Midbrain (tissue), 1 donor: ENCODE data around the gene LRP10.

ENCODE experiments used
- DNase-seq: peaks from one replicate; lab custom pipeline; 2025; lab: John Stamatoyannopoulos, UW

Gene LRP10

DNA sequence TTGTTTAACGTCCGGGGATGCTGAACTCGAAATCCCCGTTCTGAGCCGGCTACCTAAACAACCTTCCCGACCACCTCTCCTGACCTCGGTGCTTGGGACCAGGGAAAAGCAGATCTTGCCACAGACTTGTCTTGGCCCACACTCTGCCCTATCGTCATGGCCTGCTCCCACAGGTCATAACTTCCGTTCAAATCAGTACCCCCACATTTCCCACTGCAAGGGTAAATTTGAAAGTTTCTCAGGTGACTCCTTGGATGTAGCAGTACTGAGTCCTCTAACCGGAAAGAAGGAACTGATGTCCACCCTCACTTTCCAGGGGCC, 48.0 kb downstream of the LRP10 start:
- no peak for DNase-seq

DNA sequence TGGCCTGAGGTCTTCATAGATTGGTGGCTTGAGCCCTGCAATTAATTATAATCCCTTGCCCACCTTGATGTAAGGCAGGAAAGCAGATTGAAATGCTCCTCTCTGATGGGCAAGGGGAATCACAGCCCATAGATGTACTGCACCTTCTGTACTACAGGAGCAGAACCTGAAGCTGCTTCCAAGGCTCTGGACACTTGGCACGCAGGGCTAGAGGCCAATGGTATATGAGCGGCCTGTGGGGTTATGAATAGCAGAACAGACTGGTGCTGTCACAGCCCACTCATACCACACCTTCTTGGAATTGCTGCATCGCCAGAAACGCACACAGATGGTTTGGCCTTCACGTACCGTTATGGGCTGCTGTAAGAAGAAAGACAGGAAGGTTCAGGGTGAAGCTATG, 49.2 kb downstream of the LRP10 start:
- DNase-seq, result no peak

DNA sequence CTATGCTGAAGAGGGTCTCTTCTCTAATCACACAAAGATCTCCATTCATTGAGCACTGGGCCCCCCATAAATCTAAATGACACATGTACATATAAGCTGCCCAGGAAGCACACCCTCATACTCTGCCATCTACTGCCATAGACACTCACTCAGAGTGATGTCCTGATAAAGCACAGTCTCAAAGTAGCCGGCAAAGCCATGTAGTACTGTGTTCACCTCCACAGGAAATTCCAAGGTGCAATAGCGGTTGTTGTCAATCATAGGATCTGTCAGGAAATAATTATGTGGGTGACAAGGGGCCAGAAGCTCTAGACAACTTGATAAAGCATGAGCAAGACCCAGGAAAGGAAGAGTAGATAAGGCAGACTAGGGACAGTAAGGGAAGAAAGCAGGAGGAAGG, 50.8 kb downstream of the LRP10 start:
- no peak for DNase-seq

GRCh38 chr14:22923746-22924145, 52.2 kb downstream of the LRP10 start:
- DNase-seq, result no peak

DNA sequence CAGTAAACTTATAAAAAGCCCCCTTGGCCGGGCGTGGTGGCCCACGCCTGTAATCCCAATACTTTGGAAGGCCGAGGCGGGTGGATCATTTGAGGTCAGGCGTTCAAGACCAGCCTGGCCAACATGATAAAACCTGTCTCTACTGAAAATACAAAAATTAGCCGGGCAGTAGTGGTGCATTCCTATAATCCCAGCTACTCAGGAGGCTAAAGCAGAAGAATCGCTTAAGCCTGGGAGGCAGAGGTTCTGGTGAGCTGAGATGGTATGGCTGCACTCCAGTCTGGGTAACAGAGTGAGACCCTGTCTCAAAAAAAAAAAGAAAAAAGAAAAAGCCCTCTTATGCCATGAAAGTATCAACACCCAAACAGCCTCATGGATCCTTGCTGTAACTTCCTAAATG, 54.0 kb downstream of the LRP10 start:
- DNase-seq, result no peak

GRCh38 chr14:22926316-22926715, 54.8 kb downstream of the LRP10 start:
- DNase-seq, result no peak

DNA sequence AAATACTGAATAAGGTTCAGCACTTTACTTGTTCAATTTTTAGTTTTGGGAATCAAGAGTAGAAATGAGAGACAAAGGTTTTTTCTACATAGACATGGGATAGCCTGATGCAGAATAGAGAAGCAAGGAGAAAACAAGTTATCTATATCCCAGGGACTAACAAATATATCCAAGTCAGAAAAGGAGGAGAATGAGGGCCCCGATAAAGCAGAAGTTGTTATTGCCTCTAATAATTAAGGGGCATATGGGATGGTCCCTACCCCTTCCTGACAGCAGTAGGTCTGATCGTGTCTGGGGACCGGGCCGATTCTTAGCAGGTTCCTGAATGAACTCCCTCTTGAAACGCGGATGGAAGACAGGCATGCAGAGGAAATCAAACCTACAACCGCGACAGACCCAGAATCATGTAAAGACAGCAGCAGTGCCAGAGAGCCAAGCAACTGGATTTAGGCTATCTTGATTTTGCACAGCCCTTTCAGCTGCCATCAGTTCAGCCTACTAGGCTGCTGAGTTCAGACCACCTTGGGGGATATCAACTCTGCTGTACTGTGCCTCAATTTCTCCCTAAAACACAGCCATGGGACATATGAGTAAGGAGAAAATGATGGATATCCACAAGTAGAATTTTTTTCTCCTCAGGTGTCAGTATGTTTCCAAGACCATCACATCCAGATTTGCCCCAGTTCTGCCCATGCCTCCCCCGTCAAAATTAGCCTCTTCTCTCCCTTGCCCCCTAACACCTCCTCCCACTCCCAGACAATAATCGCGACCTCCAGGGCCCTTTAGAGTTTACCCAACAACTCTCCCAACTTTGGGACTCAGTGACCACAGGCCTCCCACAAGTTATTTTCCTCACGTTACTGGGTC, 56.9 kb downstream of the LRP10 start:
- no peak for DNase-seq

GRCh38 chr14:22929104-22929960, 57.8 kb downstream of the LRP10 start, which contains the start of gene PRMT5:
TSS of gene PRMT5 (minus strand) at chr14:22929376. CDS start at chr14:22929361, 15 bp downstream.
- DNase-seq, result peak; percentile 100

- no peak for DNase-seq
These were observed 58.4 kb downstream of the LRP10 start for GRCh38 chr14:22929961-22930364.
